Choroid plexus epithelial cell (primary cell): Measurements from ENCODE around the gene PROX2.

Experiments
- DNase-seq: peaks from one replicate; pipeline ENCODE4 v3.0.0-alpha.2; 2010; ENCODE audit warnings: low read depth
- H3K4me3 ChIP-seq: 2 replicates; pipeline ENCODE4 v1.5.1; 2011; ENCODE audit warnings: low read depth, mild to moderate bottlenecking, control low read depth, low read length, moderate library complexity
- CTCF ChIP-seq: conservative IDR thresholded peaks from 2 replicates; pipeline ENCODE4 v1.5.1; 2011; ENCODE audit warnings: low read depth, mild to moderate bottlenecking, control low read depth, inconsistent platforms, low read length, moderate library complexity

Gene PROX2

GRCh38 chr14:74913986-74914573 lies 38.1 kb upstream of the PROX2 start:
- no peak overlapping the region for H3K4me3 ChIP-seq
- DNase-seq = peak; percentile 85
- TF ChIP-seq CTCF = peak; percentile 97

- H3K4me3 ChIP-seq = no peak overlapping the region
- no peak for DNase-seq
- no peak for TF ChIP-seq CTCF
Measured at GRCh38 chr14:74913393-74913910, 37.5 kb upstream of the PROX2 start.

- no peak for TF ChIP-seq CTCF
- H3K4me3 ChIP-seq = no peak overlapping the region
- DNase-seq = no peak
Measured at GRCh38 chr14:74912801-74913200, 36.9 kb upstream of the PROX2 start.

DNA sequence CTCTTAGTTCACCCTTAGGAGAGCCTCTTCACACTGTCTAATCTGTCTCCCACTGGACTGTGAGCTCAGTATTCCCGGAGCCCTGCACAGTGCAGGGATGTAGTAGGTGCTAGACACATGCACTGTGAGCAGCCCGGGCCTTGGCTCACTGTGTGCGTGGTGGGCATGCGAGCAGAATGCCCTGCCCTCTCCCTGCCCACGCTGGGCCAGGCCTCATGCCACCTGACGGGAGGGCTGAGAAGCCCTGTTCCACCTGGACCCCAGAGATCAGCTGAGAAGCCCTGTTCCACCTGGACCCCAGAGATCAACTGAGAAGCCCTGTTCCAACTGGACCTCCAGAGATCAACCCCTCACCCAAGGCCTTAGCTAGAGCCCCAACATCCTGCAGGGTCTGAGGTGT lies 36.2 kb upstream of the PROX2 start:
- no peak overlapping the region for H3K4me3 ChIP-seq
- no peak for DNase-seq
- no peak for TF ChIP-seq CTCF

DNA sequence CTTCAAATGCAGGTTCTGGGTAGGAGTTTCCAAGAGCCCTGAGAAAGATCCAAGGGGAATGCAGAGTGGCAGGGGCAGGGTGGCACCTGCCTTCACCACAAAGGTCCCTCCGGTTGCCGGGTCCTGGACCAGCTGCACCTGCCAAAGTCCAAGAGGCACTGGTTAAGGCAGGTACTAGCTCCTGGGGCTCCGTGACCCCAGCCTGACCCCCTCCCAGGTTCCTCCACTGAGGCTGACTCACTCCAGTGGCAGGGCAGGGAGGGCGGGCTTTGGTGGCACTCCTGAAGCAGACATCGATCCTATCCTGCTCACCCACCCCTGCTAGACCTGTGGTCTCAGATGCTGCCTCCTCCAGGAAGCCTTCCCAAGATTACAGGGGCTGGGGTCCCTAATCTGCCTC lies 35.8 kb upstream of the PROX2 start:
- no peak overlapping the region for H3K4me3 ChIP-seq
- DNase-seq = no peak
- no peak for TF ChIP-seq CTCF

- no peak for DNase-seq
- no peak for TF ChIP-seq CTCF
- no peak overlapping the region for H3K4me3 ChIP-seq
Measured at GRCh38 chr14:74911221-74911620, 35.3 kb upstream of the PROX2 start.

- H3K4me3 ChIP-seq = no peak overlapping the region
- no peak for TF ChIP-seq CTCF
- no peak for DNase-seq
Measured at GRCh38 chr14:74910556-74910955, 34.6 kb upstream of the PROX2 start.
